ENCODE measurements around the gene CPED1.

The CPED1 gene

DNA sequence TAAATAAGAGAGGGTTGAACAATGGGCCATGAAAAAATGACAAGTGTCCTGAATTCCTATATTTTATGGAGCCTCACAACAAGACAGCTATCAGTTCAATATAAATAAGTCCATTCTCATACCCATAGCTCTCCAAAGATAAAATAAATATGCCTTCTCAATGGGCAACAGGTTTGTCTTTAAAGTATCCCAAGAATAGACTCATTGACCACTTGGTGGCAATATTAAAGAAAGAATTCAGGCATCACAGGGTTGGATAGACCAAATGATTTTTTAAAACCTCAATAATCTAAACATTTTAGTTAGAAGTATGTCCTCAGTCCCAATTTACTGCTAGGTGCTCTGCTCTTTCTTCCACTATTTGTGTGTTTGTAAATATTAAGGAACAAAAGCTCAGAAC is 175.2 kb downstream of the CPED1 start:
- no peak overlapping the region for H3K4me3 ChIP-seq
- H3K36me3 ChIP-seq (ENCODE audit: insufficient read depth, low read length): no peaks in the 10 kb centered on the region
- DNase-seq (ENCODE audit: low read depth, low spot score): no peak
- no peak overlapping the region for H3K27ac ChIP-seq
- TF ChIP-seq POLR2AphosphoS5 (IDR thresholded peaks at IDR 0.05; ENCODE audit: borderline replicate concordance, low read depth, low read length): no peak
- no peak for TF ChIP-seq EZH2 (IDR thresholded peaks at IDR 0.05)
- no peak for TF ChIP-seq FOXP2 (optimal IDR thresholded peaks at IDR 0.05; ENCODE audit: control extremely low read depth, extremely low read length, insufficient read depth)
- H3K9me3 ChIP-seq (ENCODE audit: low read depth, low read length): no peaks in the 10 kb centered on the region
- H3K9ac ChIP-seq (ENCODE audit: insufficient read length): no peak overlapping the region

DNA sequence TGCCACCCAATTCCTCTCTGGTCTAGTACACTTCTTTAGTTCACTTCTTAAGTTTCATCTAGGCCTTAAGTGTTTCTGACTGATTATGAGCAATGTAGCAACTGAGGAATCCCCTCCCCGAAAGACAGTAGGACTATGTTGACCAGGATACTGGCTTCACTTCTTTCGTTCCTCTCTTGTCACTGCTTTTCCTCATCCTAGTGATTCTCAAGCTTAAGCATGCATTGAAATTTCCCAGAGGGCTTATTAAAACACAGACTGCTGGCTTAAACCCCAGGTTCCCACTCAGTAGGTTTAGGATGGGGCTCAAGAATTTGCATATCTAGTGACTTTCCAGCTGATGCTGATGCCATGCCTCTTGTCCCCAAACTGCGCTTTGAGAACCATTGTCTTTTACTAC is 175.7 kb downstream of the CPED1 start:
- Histone ChIP-seq H3K36me3 (ENCODE audit: insufficient read depth, low read length) (no peaks in the 10 kb centered on the region), H3K4me3 (no peak overlapping the region), H3K9me3 (ENCODE audit: low read depth, low read length) (no peaks in the 10 kb centered on the region), H3K27ac (no peak overlapping the region), H3K9ac (ENCODE audit: insufficient read length) (no peak overlapping the region)
- no peak for DNase-seq (ENCODE audit: low read depth, low spot score)
- no peak for TF ChIP-seq EZH2 (IDR thresholded peaks at IDR 0.05)

DNA sequence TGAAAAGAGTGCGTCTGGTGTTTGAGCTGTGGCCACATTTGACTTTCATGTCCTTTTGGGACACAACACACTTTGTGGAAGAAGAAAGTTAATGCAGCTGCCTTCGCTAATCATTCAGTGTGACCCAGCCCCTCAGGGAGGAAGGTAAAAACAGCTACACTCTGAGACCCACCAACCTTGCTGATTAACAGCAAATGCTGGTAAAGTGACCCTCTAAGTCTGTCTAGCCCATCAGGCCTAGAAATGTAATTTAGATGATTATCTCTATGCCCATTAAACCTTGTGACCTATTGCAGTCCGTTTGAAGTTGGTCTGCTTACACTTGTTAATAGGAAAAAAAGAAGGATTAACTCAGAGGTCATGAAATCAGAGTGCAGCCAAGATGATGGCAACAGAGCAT is 178.4 kb downstream of the CPED1 start:
- TF ChIP-seq FOXP2 (optimal IDR thresholded peaks at IDR 0.05; ENCODE audit: control extremely low read depth, extremely low read length, insufficient read depth): no peak
- TF ChIP-seq POLR2AphosphoS5 (IDR thresholded peaks at IDR 0.05; ENCODE audit: borderline replicate concordance, low read depth, low read length): no peak
- TF ChIP-seq EZH2 (IDR thresholded peaks at IDR 0.05): no peak

GRCh38 chr7:121167971-121168370 is 179.5 kb downstream of the CPED1 start:
- no peak for DNase-seq (ENCODE audit: low read depth, low spot score)
- no peak overlapping the region for H3K27ac ChIP-seq
- H3K36me3 ChIP-seq (ENCODE audit: insufficient read depth, low read length): no peaks in the 10 kb centered on the region
- TF ChIP-seq EZH2 (IDR thresholded peaks at IDR 0.05) (no peak), POLR2AphosphoS5 (IDR thresholded peaks at IDR 0.05; ENCODE audit: borderline replicate concordance, low read depth, low read length) (no peak)
- no peak overlapping the region for H3K9ac ChIP-seq (ENCODE audit: insufficient read length)
- no peak overlapping the region for H3K4me3 ChIP-seq
- H3K9me3 ChIP-seq (ENCODE audit: low read depth, low read length): no peaks in the 10 kb centered on the region

More for the DNA sequence above, 178.4 kb downstream of the CPED1 start:
- no peak overlapping the region for H3K9ac ChIP-seq (ENCODE audit: insufficient read length)
- H3K36me3 ChIP-seq (ENCODE audit: insufficient read depth, low read length): no peaks in the 10 kb centered on the region
- H3K9me3 ChIP-seq (ENCODE audit: low read depth, low read length): no peaks in the 10 kb centered on the region
- no peak overlapping the region for H3K4me3 ChIP-seq
- DNase-seq (ENCODE audit: low read depth, low spot score): no peak
- no peak overlapping the region for H3K27ac ChIP-seq

DNA sequence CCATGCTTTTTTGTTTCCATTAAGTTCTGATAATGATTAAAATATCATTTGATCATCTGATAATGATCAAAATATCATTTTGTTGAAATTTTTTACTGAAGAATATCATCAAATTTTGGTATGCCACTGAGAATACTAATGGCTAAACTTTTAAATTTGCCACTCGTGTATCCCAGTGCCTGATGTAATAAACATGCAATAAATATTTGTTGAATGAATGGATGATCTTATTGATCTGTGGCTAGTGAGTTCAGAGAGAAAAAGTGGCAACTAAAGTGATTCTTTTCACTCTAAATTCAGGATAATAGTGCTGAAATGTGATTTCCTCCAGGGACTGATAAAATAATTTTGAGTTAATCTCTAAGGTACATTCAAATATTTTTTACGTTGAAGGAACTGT is 181.0 kb downstream of the CPED1 start:
- Histone ChIP-seq H3K27ac (no peak overlapping the region), H3K9me3 (ENCODE audit: low read depth, low read length) (no peaks in the 10 kb centered on the region), H3K36me3 (ENCODE audit: insufficient read depth, low read length) (no peaks in the 10 kb centered on the region), H3K9ac (ENCODE audit: insufficient read length) (no peak overlapping the region), H3K4me3 (no peak overlapping the region)
- DNase-seq (ENCODE audit: low read depth, low spot score): no peak
- TF ChIP-seq EZH2 (IDR thresholded peaks at IDR 0.05): no peak
- TF ChIP-seq FOXP2 (optimal IDR thresholded peaks at IDR 0.05; ENCODE audit: control extremely low read depth, extremely low read length, insufficient read depth): no peak
- no peak for TF ChIP-seq POLR2AphosphoS5 (IDR thresholded peaks at IDR 0.05; ENCODE audit: borderline replicate concordance, low read depth, low read length)

DNA sequence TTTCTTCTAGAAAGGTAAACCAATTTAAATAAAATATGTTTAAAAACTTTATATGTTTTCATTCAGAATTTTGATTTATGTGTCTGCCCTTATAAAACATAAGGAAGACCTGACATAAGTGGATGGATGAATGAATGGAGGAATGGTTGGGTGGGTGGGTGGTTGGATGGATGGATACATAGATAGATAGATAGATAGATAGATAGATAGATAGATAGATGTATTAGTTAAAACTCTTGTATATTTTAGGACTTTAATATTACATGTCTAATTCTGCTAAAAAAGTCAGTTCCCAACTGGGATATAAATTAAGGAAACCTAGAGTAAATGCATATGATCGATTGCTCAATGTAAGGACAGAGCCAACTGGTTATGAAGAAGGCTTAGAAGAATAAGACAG is 184.0 kb downstream of the CPED1 start:
- H3K27ac ChIP-seq: no peak overlapping the region
- H3K36me3 ChIP-seq (ENCODE audit: insufficient read depth, low read length): no peaks in the 10 kb centered on the region
- no peak for TF ChIP-seq EZH2 (IDR thresholded peaks at IDR 0.05)
- TF ChIP-seq FOXP2 (optimal IDR thresholded peaks at IDR 0.05; ENCODE audit: control extremely low read depth, extremely low read length, insufficient read depth): no peak
- no peak for TF ChIP-seq POLR2AphosphoS5 (IDR thresholded peaks at IDR 0.05; ENCODE audit: borderline replicate concordance, low read depth, low read length)
- H3K9me3 ChIP-seq (ENCODE audit: low read depth, low read length): no peaks in the 10 kb centered on the region
- H3K9ac ChIP-seq (ENCODE audit: insufficient read length): no peak overlapping the region
- DNase-seq (ENCODE audit: low read depth, low spot score): no peak
- H3K4me3 ChIP-seq: no peak overlapping the region

- Histone ChIP-seq H3K27ac (no peak overlapping the region), H3K9ac (ENCODE audit: insufficient read length) (no peak overlapping the region), H3K4me3 (no peak overlapping the region), H3K9me3 (ENCODE audit: low read depth, low read length) (no peaks in the 10 kb centered on the region), H3K36me3 (ENCODE audit: insufficient read depth, low read length) (no peaks in the 10 kb centered on the region)
- no peak for DNase-seq (ENCODE audit: low read depth, low spot score)
- TF ChIP-seq POLR2AphosphoS5 (IDR thresholded peaks at IDR 0.05; ENCODE audit: borderline replicate concordance, low read depth, low read length) (no peak), EZH2 (IDR thresholded peaks at IDR 0.05) (no peak), FOXP2 (optimal IDR thresholded peaks at IDR 0.05; ENCODE audit: control extremely low read depth, extremely low read length, insufficient read depth) (no peak)
These were observed 187.3 kb downstream of the CPED1 start for GRCh38 chr7:121175826-121176225.

- no peak for DNase-seq (ENCODE audit: low read depth, low spot score)
- no peaks in the 10 kb centered on the region for H3K36me3 ChIP-seq (ENCODE audit: insufficient read depth, low read length)
- no peak overlapping the region for H3K4me3 ChIP-seq
- H3K9me3 ChIP-seq (ENCODE audit: low read depth, low read length): no peaks in the 10 kb centered on the region
- H3K27ac ChIP-seq: no peak overlapping the region
- H3K9ac ChIP-seq (ENCODE audit: insufficient read length): no peak overlapping the region
- TF ChIP-seq FOXP2 (optimal IDR thresholded peaks at IDR 0.05; ENCODE audit: control extremely low read depth, extremely low read length, insufficient read depth) (no peak), POLR2AphosphoS5 (IDR thresholded peaks at IDR 0.05; ENCODE audit: borderline replicate concordance, low read depth, low read length) (no peak), EZH2 (IDR thresholded peaks at IDR 0.05) (no peak)
These were observed 189.9 kb downstream of the CPED1 start for GRCh38 chr7:121178452-121178851.

DNA sequence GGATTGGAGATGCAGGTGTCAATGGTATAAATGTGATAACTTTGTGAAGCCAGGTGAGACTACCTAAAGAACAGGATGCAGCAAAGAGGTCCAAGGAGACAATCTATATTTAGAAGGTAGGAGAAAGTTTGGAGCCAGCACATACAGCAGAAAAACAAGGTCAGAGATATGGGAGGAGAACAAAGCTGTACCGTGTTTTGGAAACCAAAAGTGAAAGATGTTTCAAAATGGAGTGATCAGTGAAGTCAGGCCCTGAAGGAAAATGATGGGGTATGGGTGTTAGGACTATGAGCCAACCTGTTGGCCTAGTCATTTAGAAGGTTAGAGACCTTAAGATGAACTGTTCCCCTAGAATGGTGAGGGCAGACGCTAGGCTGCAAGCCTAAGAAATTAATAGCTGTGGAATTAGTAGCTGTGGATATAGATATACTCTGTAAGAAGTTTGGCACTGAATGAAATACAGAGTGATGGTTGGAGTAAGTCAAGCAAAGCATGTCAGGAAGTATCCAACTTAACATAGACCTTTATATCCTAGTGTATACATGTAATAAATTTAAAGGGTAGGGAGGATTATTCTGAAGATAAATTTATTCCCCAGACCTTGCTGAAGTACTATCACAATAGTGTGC is 190.5 kb downstream of the CPED1 start:
- H3K27ac ChIP-seq: no peak overlapping the region
- H3K36me3 ChIP-seq (ENCODE audit: insufficient read depth, low read length): no peaks in the 10 kb centered on the region
- H3K4me3 ChIP-seq: no peak overlapping the region
- DNase-seq (ENCODE audit: low read depth, low spot score): no peak
- no peak overlapping the region for H3K9ac ChIP-seq (ENCODE audit: insufficient read length)
- no peaks in the 10 kb centered on the region for H3K9me3 ChIP-seq (ENCODE audit: low read depth, low read length)
- TF ChIP-seq POLR2AphosphoS5 (IDR thresholded peaks at IDR 0.05; ENCODE audit: borderline replicate concordance, low read depth, low read length) (no peak), EZH2 (IDR thresholded peaks at IDR 0.05) (no peak), FOXP2 (optimal IDR thresholded peaks at IDR 0.05; ENCODE audit: control extremely low read depth, extremely low read length, insufficient read depth) (no peak)
